Ishikawa (cell line): Measurements from ENCODE around the gene SRPK1.

Source experiments
- CEBPB ChIP-seq: IDR thresholded peaks from 2 replicates; pipeline ENCODE4 v1.6.1; 2012
- CREB1 ChIP-seq: IDR thresholded peaks from 2 replicates; pipeline ENCODE4 v1.6.1; 2012; ENCODE audit warnings: low read depth
- EGR1 ChIP-seq: IDR thresholded peaks from 2 replicates; pipeline ENCODE4 v1.6.1; 2012
- EP300 ChIP-seq: IDR thresholded peaks from 2 replicates; pipeline ENCODE4 v1.6.1; 2012; ENCODE audit warnings: borderline replicate concordance
- FOXM1 ChIP-seq: IDR thresholded peaks from 2 replicates; pipeline ENCODE4 v1.6.1; 2012; ENCODE audit warnings: low read depth, borderline replicate concordance
- MAX ChIP-seq: IDR thresholded peaks from 2 replicates; pipeline ENCODE4 v1.6.1; 2012
- RAD21 ChIP-seq: IDR thresholded peaks from 2 replicates; pipeline ENCODE4 v1.6.1; 2012; ENCODE audit warnings: low read depth
- REST ChIP-seq: IDR thresholded peaks from 2 replicates; pipeline ENCODE4 v1.6.1; 2012; ENCODE audit warnings: low read depth, mild to moderate bottlenecking
- TAF1 ChIP-seq: IDR thresholded peaks from 2 replicates; pipeline ENCODE4 v1.6.1; 2012; ENCODE audit warnings: low read depth, mild to moderate bottlenecking
- TEAD4 ChIP-seq: IDR thresholded peaks from 2 replicates; pipeline ENCODE4 v1.6.1; 2012
- ZBTB7A ChIP-seq: IDR thresholded peaks from 2 replicates; pipeline ENCODE4 v1.6.1; 2012; ENCODE audit warnings: low read depth

GRCh38 chr6:35801148-35801547, 119.8 kb downstream of the SRPK1 start:
- TF ChIP-seq MAX (no peak), REST (no peak), CEBPB (no peak), TAF1 (no peak), FOXM1 (no peak), TEAD4 (no peak), EGR1 (no peak), RAD21 (no peak), ZBTB7A (no peak), EP300 (no peak), CREB1 (no peak)
